Activated CD4-positive, alpha-beta T cell treated with anti-CD3 and anti-CD28 coated beads, Interleukin-10, Interleukin-2, amounts not matched to agents 100 ng/mL and 50 ng/mL, durations not matched to agents 16 hours and 8 hours (primary cell): ENCODE measurements around the gene DNAJC18.
"Not testable (repeated sequence)": the region's sequence is repeated elsewhere in the genome, so short reads cannot be mapped to it uniquely, and the experiment has no call there.

Source experiments
- DNase-seq: peaks from one replicate; pipeline ENCODE4 v3.0.0-alpha.2; 2020

Gene DNAJC18

GRCh38 chr5:139460455-139460854 lies 21.1 kb upstream of the DNAJC18 start:
- peak; percentile 56 for DNase-seq

DNA sequence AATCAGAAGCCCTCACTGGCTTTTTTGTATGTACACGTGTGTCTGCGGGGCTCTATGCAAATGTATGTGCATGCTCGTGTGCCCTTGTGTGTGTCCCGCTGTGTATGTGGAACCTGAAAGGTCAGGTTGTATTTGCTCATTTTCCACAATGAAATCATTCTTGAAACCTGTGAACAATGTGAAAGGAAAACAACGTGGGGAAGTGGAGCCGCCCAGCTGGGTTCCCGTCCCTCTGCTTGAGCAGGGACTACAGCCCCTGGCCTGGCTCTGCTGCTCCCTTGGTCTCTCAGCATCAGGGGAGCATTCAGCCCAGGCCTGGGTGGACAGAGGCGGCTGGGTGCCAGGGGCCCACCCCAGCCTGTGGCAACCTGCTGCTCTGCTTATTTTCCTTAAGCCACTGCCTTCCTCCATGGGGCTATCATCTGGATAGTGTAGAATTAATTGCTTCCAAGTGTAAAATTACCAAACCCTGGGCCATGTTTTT lies 20.2 kb upstream of the DNAJC18 start:
- peak; percentile 61 for DNase-seq

DNA sequence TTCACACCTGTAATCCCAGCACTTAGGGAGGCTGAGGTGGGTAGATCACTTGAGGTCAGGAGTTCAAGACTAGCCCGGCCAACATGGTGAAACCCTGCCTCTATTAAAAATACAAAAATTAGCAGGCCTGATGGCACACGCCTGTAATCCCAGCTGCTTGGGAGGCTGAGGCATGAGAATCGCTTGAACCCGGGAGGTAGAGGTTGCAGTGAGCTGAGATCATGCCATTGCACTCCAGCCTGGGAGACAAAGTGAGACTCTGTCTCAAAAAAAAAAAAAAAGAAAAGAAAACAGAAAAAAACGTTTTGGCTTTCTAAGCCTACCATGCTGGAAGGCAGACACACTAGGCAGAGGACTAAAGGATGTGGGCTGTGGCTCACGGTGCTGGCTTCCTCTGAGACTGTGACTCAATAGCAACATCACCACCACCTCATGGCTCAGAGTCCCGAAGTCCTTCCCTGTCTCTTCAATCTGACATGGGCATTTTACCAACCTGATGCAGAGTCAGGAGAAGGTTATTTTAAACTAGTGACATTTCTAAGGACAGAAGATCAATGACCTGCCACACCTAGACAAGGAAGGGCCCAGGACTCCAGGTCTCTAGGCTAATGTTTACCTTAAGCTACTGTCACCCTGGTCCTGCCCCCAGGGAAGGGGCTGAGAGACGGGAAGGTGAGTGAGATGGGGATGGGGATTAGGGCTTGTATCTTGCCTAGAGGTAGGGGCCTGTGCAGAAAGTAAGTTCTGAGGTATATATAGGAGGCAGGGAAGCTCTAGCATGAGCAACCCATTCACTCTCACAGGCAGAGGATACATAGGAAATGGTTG lies 19.5 kb upstream of the DNAJC18 start:
- DNase-seq: peak; percentile 94

DNA sequence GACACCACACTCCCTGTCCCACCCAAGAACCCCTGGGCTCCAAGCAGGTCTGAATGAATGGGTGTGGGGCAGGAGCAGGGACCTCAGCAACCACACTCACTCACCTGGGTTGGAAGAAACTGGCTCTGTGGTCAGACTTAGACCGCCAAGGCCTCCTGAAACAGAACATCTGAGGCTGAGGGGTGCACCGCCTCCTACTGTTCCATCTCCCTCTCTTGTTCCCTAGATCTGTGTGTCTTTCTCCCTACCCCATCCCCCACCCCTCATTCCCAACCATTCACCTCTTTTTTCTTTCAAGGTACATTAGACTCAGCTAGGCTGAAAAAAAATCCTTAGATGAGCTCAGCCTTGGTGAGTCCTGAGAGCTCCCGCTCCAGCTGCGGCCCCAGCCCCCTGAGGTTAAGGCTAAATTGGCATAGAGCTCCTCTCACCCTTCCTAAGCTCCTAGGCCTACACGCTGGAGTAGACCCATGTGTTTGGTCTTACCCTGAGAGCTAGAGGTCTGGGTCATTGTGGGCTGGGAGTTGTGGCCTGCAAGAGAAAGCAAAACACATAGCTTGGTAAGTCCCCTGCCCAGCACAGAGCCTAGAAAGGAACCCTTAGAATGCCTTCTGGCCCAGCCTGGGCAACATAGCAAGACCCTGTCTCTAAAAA lies 18.5 kb upstream of the DNAJC18 start:
- DNase-seq: peak; percentile 70

DNA sequence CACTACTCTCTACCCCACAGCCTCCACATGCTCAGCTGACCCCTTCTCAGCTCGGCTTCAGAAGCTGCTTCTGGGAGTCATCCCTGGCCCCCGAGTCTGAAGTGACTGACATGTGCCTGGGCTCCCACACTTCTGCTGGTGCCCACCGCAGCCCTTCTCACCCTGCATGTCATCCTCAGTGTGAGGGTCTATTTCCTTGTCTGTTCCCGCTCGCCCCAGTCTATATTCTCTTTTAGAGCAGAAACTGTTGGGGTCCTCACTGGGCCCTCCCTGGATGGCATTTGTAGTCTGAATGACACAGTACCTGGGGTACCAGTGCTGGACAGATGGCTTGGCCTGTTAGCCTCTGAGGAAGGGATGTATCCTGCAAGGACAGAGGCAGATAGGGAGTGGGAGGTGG lies 17.9 kb upstream of the DNAJC18 start:
- DNase-seq: no peak

GRCh38 chr5:139456776-139457175 lies 17.5 kb upstream of the DNAJC18 start:
- DNase-seq: no peak

GRCh38 chr5:139454568-139455290 lies 15.4 kb upstream of the DNAJC18 start:
- DNase-seq: no peak

- peak; percentile 45 for DNase-seq
Observed at GRCh38 chr5:139453683-139454567, 14.6 kb upstream of the DNAJC18 start.

DNA sequence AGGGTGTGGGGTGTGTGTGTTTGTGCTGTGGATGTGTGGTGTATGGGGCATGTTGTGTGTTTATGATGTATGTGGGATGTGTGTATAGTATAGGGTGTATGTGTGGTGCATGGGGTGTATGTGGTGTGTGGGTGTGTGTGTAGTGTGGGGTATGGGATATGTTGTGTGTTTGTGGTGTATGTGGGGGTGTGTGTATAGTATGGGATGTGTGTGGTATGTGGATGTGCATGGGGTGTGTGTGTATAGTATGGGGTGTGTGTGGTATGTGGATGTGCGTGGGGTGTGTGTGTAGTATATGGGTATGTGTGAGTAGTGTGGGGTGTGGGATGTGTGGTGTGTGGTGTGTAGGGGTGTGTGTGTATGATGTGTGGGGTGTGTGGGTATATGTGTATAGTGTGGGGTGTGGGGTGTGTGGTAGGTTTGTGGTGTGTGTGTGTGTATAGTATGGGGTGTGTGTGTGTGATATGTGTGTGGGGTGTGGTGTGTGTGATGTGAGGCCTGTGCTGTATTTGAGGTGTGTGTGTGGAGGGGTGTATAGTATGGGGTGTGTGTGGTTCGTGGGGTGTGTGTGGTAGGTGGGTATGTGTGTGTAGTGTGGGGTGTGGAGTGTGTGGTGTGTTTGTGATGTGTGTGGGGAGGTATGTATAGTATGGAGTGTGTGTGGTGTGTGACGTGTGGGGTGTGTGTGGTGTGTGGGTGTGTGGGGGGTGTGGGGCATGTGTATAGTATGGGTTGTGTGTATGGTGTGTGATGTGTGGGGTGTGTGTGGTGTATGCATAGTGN lies 12.7 kb upstream of the DNAJC18 start:
- DNase-seq: no peak

GRCh38 chr5:139451176-139451575 lies 11.9 kb upstream of the DNAJC18 start:
- DNase-seq: no peak

DNA sequence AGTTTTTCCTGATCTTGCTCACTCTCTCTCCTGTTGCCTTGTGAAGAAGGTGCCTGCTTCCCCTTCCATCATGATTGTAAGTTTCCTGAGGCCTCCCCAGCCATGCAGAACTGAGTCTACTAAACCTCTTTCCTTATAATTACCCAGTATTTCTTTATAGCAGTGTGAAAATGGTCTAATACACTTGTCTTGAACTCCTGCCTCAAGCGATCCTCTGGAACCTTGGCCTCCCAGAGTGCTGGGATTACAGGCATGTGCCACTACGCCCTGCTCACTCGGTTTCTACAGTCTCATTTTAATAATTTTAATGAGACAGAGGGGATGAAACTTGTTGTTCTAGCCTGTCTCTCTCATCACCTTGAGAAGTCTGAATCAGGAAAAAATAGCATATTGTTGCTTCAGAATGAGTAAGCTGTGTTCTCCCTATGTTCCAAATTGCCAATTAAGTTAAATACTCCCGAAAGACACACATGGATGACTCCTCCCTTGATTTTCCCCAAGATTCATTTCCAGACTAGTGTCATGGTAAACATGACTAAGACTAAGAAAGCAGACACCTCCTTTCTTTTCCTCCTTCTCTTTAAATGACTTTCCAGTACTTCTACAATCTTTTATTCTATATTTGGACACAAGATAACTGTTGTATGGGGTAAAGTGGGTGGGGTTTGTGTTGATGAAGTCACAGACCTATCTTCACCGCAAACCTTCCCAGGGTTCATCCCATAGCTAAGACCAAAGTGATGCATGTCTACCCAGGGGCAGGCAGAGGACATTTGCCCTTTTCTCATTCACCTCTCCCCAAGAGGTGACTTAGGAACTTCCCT lies 7.8 kb upstream of the DNAJC18 start:
- peak; percentile 94 for DNase-seq

GRCh38 chr5:139445325-139446170 lies 6.2 kb upstream of the DNAJC18 start:
- DNase-seq: no peak

DNA sequence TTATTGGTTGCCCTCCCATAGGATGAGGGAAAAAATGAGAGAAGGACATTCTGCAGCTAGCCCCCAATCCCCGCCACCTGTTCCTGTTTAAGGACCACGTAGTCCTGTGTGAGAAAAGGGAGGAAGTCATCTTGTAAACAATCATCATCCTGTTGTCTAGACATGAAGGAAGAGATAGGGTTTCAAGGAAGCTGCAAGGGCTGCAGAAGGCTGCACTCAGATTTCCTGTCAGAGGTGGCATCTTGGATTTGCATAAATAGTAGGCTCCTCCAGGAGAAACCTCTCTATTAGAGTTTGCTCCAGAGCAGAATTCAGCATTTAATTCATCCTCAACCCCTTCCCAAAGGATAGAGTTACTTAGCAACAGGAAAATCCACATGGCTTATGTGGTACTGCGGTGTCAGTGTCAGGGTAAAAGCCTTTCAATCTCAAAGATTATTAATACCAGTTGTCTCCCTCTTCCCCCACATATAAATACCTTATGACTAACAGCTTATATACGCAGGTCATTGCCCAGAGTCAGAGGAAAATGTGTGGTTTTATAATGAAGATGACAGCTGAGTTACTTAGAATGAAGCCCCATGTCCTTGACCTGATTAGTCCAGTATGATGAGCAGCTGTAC lies 4.6 kb upstream of the DNAJC18 start:
- DNase-seq: peak; percentile 37

GRCh38 chr5:139440416-139440815 lies 1.1 kb upstream of the DNAJC18 start:
- not testable (repeated sequence) for DNase-seq

DNA sequence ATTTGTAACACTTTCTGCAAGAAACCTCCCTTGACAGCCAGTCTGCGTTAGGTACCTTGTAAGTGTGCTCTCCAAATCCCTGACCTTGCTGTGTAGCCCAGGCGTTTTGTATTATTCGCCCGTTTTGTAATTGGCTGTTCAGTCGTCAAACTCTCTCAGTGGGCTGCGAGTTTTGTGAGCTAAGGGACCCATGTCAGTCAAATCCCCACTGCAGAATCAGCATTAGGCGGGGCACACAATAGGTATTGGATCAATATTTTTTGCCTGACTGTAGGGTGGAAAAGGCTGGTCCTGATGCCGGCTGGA lies 665 bp downstream of the DNAJC18 start:
- no peak for DNase-seq

DNA sequence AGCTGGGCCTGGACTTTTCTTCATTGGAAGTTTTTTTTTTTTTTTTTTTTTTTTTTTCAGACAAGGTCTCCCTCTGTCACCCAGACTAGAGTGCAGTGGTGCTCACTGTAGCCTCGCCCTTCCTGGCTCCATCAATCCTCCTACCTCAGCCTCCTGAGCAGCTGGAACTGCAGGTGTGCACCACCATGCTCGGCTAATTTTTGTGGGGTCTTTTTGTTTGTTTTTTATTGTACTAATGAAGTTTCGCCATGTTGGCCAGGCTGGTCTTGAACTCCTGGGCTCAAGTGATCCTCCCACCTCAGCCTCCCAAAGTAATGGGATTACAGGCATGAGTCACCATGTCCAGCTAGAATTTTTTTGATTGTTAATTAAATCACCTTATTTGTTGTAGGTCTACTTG lies 3.6 kb downstream of the DNAJC18 start:
- DNase-seq: no peak

GRCh38 chr5:139431706-139432105 lies 7.6 kb downstream of the DNAJC18 start:
- DNase-seq: no peak

DNA sequence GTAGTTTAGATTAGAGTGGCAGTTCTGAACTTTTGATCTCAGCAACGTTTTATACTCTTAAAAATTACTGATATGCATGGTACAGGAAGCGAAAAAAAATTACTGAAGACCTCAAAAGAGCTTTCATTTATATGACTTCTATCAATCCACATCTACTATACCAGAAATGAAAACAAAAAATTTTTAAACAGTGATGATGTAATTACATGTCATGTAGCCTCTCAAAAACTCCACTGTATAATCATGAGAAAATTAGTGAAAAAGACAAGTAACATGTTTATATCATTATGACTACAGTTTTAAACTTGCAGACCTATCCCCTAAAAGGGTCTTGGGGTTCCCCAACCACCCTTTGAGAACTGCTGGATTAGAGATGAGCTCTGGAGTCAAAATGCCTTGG lies 9.3 kb downstream of the DNAJC18 start:
- no peak for DNase-seq

- no peak for DNase-seq
Observed at GRCh38 chr5:139426203-139426885, 13.0 kb downstream of the DNAJC18 start.
